Fibroblast of pulmonary artery (primary cell): ENCODE data around the gene REXO1.

ENCODE experiments used
- DNase-seq: peaks from one replicate; pipeline ENCODE4 v3.0.0-alpha.2; 2010; ENCODE audit warnings: low read depth
- H3K4me3 ChIP-seq: replicated peaks from 2 replicates; pipeline ENCODE4 v1.5.1; 2011; ENCODE audit warnings: low read depth, mild to moderate bottlenecking, control low read depth, low read length, moderate library complexity
- CTCF ChIP-seq: IDR thresholded peaks from 2 replicates; pipeline ENCODE4 v1.5.1; 2011; ENCODE audit warnings: mild to moderate bottlenecking, control low read depth, low read length, inconsistent platforms; ENCODE audit errors: missing control alignments

The REXO1 gene

GRCh38 chr19:1863638-1864479, 15.6 kb upstream of the REXO1 start:
- peak overlapping the region; percentile 75 for H3K4me3 ChIP-seq
- DNase-seq = peak; percentile 94
- TF ChIP-seq CTCF = no peak

- TF ChIP-seq CTCF = no peak
- no peak for DNase-seq
- H3K4me3 ChIP-seq = peak within 1 kb of the TSS; percentile 75
These were observed 15.0 kb upstream of the REXO1 start, which contains the start of gene KLF16 for GRCh38 chr19:1863328-1863637. TSS of gene KLF16 (minus strand) at chr19:1863579. CDS start at chr19:1863497, 82 bp downstream.

- peak overlapping the region; percentile 69 for H3K4me3 ChIP-seq
- DNase-seq = no peak
- TF ChIP-seq CTCF = no peak
These were observed 14.4 kb upstream of the REXO1 start for GRCh38 chr19:1862424-1863327.

- TF ChIP-seq CTCF = no peak
- H3K4me3 ChIP-seq = peak overlapping the region; percentile 69
- DNase-seq = no peak
These were observed 13.8 kb upstream of the REXO1 start for GRCh38 chr19:1862068-1862423.

- no peak for TF ChIP-seq CTCF
- no peak for DNase-seq
- H3K4me3 ChIP-seq = peak overlapping the region; percentile 69
These were observed 13.3 kb upstream of the REXO1 start for GRCh38 chr19:1861599-1862031.

GRCh38 chr19:1860821-1861598, 12.7 kb upstream of the REXO1 start:
- no peak for TF ChIP-seq CTCF
- DNase-seq = no peak
- H3K4me3 ChIP-seq = peak overlapping the region; percentile 69
